Activated T-helper 2 cell treated with anti-CD3 and anti-CD28 coated beads, Interferon-gamma antibody, Interleukin-2, Interleukin-4, amounts not matched to agents 10 μg/mL and 5 μg/mL and 100 μg/mL, durations not matched to agents 14 hours and 24 hours and 36 hours (primary cell): ENCODE results near the gene PPP2R2C. TPM values are rescaled to one million over a fixed set of nuclear protein-coding genes. Genes with fewer than 3 reads are reported as not detected.

Source experiments
- DNase-seq: peaks from one replicate; pipeline ENCODE4 v3.0.0; 2021; ENCODE audit warnings: low spot score
- H3K27ac Mint-ChIP-seq: one replicate; pipeline ENCODE4 v1.8.0; 2021; ENCODE audit warnings: mixed read lengths
- H3K27me3 Mint-ChIP-seq: one replicate; pipeline ENCODE4 v1.8.0; 2021; ENCODE audit warnings: low read depth, mixed read lengths
- H3K36me3 Mint-ChIP-seq: one replicate; pipeline ENCODE4 v1.8.0; 2021; ENCODE audit warnings: low read depth, mixed read lengths
- H3K4me1 Mint-ChIP-seq: one replicate; pipeline ENCODE4 v1.8.0; 2021; ENCODE audit warnings: low read depth, mixed read lengths
- H3K4me3 Mint-ChIP-seq: one replicate; pipeline ENCODE4 v1.8.0; 2021; ENCODE audit warnings: low read depth, mild to moderate bottlenecking, moderate library complexity, mixed read lengths
- H3K9me3 Mint-ChIP-seq: one replicate; pipeline ENCODE4 v1.8.0; 2021; ENCODE audit warnings: mixed read lengths
- intact Hi-C: fragments of 100-400 bp; cut with micrococcal nuclease; formaldehyde crosslinking; loops from one replicate; pipeline ENCODE4 v1.15.1; 2023
- total RNA-seq: library from RNA; stranded (reverse); gene quantifications from 2 replicates; pipeline ENCODE4 v1.2.3, GENCODE V29; 2022

Gene PPP2R2C
- total RNA-seq, 1 donor from 2014 or later, result not detected

GRCh38 chr4:6418193-6418755 is 54.1 kb downstream of the PPP2R2C start:
- no peak for DNase-seq
- Mint-ChIP-seq H3K9me3 (no peaks in the 10 kb centered on the region), H3K4me3 (no peak overlapping the region), H3K27ac (no peak overlapping the region), H3K4me1 (no peaks in the 10 kb centered on the region), H3K27me3 (no peaks in the 10 kb centered on the region), H3K36me3 (no peaks in the 10 kb centered on the region)
- intact Hi-C loops, result no loop called here

- intact Hi-C loops, result no loop called here
- Mint-ChIP-seq H3K9me3 (no peaks in the 10 kb centered on the region), H3K27ac (no peak overlapping the region), H3K4me1 (no peaks in the 10 kb centered on the region), H3K27me3 (no peaks in the 10 kb centered on the region), H3K36me3 (no peaks in the 10 kb centered on the region), H3K4me3 (no peak overlapping the region)
- no peak for DNase-seq
Observed at GRCh38 chr4:6417516-6418050, 54.8 kb downstream of the PPP2R2C start.

GRCh38 chr4:6416518-6417286 is 55.7 kb downstream of the PPP2R2C start:
- intact Hi-C loops, result no loop called here
- Mint-ChIP-seq H3K4me1 (no peaks in the 10 kb centered on the region), H3K27me3 (no peaks in the 10 kb centered on the region), H3K4me3 (no peak overlapping the region), H3K27ac (no peak overlapping the region), H3K36me3 (no peaks in the 10 kb centered on the region), H3K9me3 (no peaks in the 10 kb centered on the region)
- DNase-seq, result no peak

- Mint-ChIP-seq H3K27ac (no peak overlapping the region), H3K9me3 (no peaks in the 10 kb centered on the region), H3K27me3 (no peaks in the 10 kb centered on the region), H3K36me3 (no peaks in the 10 kb centered on the region), H3K4me3 (no peak overlapping the region), H3K4me1 (no peaks in the 10 kb centered on the region)
- no peak for DNase-seq
- intact Hi-C loops, result no loop called here
Observed at GRCh38 chr4:6415031-6415705, 57.2 kb downstream of the PPP2R2C start.

GRCh38 chr4:6414578-6414977 is 57.8 kb downstream of the PPP2R2C start:
- no peaks in the 10 kb centered on the region for H3K4me1 Mint-ChIP-seq
- DNase-seq, result no peak
- no peak overlapping the region for H3K4me3 Mint-ChIP-seq
- no peaks in the 10 kb centered on the region for H3K36me3 Mint-ChIP-seq
- intact Hi-C loops, result no loop called here
- H3K27me3 Mint-ChIP-seq, result no peaks in the 10 kb centered on the region
- H3K9me3 Mint-ChIP-seq, result no peaks in the 10 kb centered on the region
- H3K27ac Mint-ChIP-seq, result no peak overlapping the region

DNA sequence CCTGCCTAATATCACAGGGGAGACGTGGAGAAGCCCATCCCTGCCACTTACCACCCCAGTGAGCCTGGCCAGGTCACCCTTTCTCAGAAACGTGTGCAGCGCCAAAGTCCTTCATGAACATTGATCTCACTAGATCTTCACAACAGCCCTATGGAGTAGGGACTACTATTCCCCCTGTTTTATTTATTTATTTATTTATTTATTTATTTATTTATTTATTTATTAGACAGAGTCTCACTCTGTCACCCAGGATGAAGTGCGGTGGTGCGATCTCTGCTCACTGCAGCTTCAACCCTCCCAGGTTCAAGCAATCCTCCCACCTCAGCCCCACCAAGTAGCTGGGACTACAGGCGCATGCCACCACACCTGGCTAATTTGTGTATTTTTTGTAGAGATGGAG is 61.8 kb downstream of the PPP2R2C start:
- no peak for DNase-seq
- no peaks in the 10 kb centered on the region for H3K36me3 Mint-ChIP-seq
- no peaks in the 10 kb centered on the region for H3K9me3 Mint-ChIP-seq
- H3K27me3 Mint-ChIP-seq, result peaks cover 4% of the 10 kb centered on the region
- no peak overlapping the region for H3K27ac Mint-ChIP-seq
- no peaks in the 10 kb centered on the region for H3K4me1 Mint-ChIP-seq
- intact Hi-C loops, result no loop called here
- no peak overlapping the region for H3K4me3 Mint-ChIP-seq

DNA sequence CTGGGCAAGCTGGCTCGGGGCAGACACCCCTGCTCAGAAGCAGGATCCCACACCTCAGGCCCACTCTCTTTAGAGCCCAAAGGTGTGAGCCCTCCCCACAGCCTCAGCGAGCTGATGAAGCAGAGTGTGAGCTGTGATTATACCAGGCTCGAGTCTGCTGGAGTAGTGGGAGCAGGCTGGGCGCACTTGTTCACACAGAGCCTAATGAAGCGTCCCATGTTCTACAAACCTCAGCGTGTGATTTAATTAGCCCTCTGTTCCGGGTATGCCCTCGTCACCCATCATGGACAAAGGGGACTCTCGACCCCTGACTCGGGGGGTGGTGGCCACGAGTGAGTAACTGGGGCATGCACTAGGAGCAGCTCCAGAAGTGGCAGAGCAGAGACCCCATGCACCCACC is 62.3 kb downstream of the PPP2R2C start:
- intact Hi-C loops, result no loop called here
- no peaks in the 10 kb centered on the region for H3K9me3 Mint-ChIP-seq
- H3K36me3 Mint-ChIP-seq, result no peaks in the 10 kb centered on the region
- H3K4me1 Mint-ChIP-seq, result no peaks in the 10 kb centered on the region
- H3K27me3 Mint-ChIP-seq, result peaks cover 6% of the 10 kb centered on the region
- DNase-seq, result no peak
- no peak overlapping the region for H3K4me3 Mint-ChIP-seq
- no peak overlapping the region for H3K27ac Mint-ChIP-seq

DNA sequence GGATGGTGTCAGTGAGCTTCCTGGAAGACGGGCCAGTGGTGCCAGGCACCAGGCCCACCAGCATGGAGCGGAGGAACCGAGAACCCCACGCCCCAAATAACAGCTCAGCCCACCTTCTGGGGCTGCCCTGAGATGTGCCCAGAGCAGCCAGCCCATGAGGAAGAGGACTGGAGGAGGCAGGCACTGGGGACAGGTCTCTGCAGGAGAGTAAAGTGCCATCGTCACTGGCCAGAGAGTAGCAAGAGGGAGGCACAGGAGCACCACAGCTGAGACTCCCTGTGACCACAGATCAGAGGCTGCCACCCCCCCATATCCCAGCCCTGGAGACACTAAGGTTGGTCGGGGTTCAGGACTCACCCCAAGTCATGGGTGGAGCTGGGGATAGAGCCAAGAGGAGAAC is 63.0 kb downstream of the PPP2R2C start:
- H3K4me3 Mint-ChIP-seq, result no peak overlapping the region
- H3K27me3 Mint-ChIP-seq, result peaks cover 10% of the 10 kb centered on the region
- no peak for DNase-seq
- H3K27ac Mint-ChIP-seq, result no peak overlapping the region
- H3K9me3 Mint-ChIP-seq, result no peaks in the 10 kb centered on the region
- intact Hi-C loops, result no loop called here
- no peaks in the 10 kb centered on the region for H3K4me1 Mint-ChIP-seq
- H3K36me3 Mint-ChIP-seq, result no peaks in the 10 kb centered on the region

GRCh38 chr4:6408263-6408662 is 64.2 kb downstream of the PPP2R2C start:
- intact Hi-C loops, result no loop called here
- Mint-ChIP-seq H3K4me3 (no peak overlapping the region), H3K27ac (no peak overlapping the region), H3K36me3 (no peaks in the 10 kb centered on the region), H3K4me1 (no peaks in the 10 kb centered on the region), H3K9me3 (no peaks in the 10 kb centered on the region), H3K27me3 (peaks cover 14% of the 10 kb centered on the region)
- DNase-seq, result no peak

GRCh38 chr4:6405397-6405706 is 67.1 kb downstream of the PPP2R2C start:
- Mint-ChIP-seq H3K36me3 (no peaks in the 10 kb centered on the region), H3K9me3 (no peaks in the 10 kb centered on the region), H3K27me3 (peaks cover 24% of the 10 kb centered on the region), H3K4me1 (no peaks in the 10 kb centered on the region), H3K27ac (no peak overlapping the region), H3K4me3 (no peak overlapping the region)
- DNase-seq, result no peak
- intact Hi-C loops, result no loop called here

- no peak for DNase-seq
- Mint-ChIP-seq H3K4me1 (no peaks in the 10 kb centered on the region), H3K36me3 (no peaks in the 10 kb centered on the region), H3K27me3 (peaks cover 24% of the 10 kb centered on the region), H3K9me3 (no peaks in the 10 kb centered on the region), H3K27ac (no peak overlapping the region), H3K4me3 (no peak overlapping the region)
- intact Hi-C loops, result no loop called here
Observed at GRCh38 chr4:6404611-6405396, 67.6 kb downstream of the PPP2R2C start.

DNA sequence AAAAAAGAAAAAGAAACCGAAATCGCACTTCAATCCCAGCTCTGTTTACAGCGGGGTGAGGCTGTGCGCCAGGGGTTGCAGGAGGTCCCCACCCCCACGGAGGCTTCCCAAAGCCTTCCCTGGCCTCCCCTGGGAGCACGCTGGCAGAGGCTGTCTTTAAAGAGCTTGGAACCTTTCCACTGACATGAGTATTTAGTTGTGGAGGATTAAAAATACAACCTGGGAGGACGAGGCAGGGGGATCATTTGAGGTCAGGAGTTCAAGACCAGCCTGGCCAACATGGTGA is 69.1 kb downstream of the PPP2R2C start:
- no peak for DNase-seq
- H3K4me3 Mint-ChIP-seq, result no peak overlapping the region
- peaks cover 24% of the 10 kb centered on the region for H3K27me3 Mint-ChIP-seq
- no peaks in the 10 kb centered on the region for H3K36me3 Mint-ChIP-seq
- intact Hi-C loops, result no loop called here
- H3K27ac Mint-ChIP-seq, result no peak overlapping the region
- H3K4me1 Mint-ChIP-seq, result no peaks in the 10 kb centered on the region
- no peaks in the 10 kb centered on the region for H3K9me3 Mint-ChIP-seq
